K562 (cell line): ENCODE measurements around the gene VWF.

Source experiments
- CTCF ChIP-seq, 3 experiments: IDR thresholded peaks in 2 of 3; conservative IDR thresholded peaks in 1 of 3; 2 replicates each; pipeline ENCODE4 v1.5.1; 2011 to 2012; ENCODE audit warnings: low read length in 3 of 3, mild to moderate bottlenecking in 3 of 3, control low read depth in 2 of 3, improper control_type of control experiment in 1 of 3, inconsistent platforms in 1 of 3, low read depth in 1 of 3, mixed read lengths in 1 of 3, moderate library complexity in 1 of 3; ENCODE audit not compliant: insufficient read depth in 2 of 3
- JUN ChIP-seq, 2 experiments: sonication (generic) in 1 of 2; formaldehyde crosslinking in 1 of 2; IDR thresholded peaks; 2 replicates each; pipeline versions ENCODE4 v1.6.1 to v1.8.0; 2012 to 2022; ENCODE audit warnings: borderline replicate concordance in 2 of 2, mild to moderate bottlenecking in 2 of 2, improper control_type of control experiment in 1 of 2, low read depth in 1 of 2, low read length in 1 of 2, missing genetic modification reagents in 1 of 2
- TAF1 ChIP-seq: IDR thresholded peaks from 2 replicates; pipeline ENCODE4 v1.6.1; 2011; ENCODE audit warnings: mild to moderate bottlenecking, low read length, moderate library complexity; ENCODE audit not compliant: insufficient read depth, control insufficient read depth, severe bottlenecking; ENCODE audit errors: extremely low read depth
- XRCC5 ChIP-seq: fragments of 200-400 bp; formaldehyde crosslinking; IDR thresholded peaks from 2 replicates; pipeline ENCODE4 v1.6.1; 2017; ENCODE audit warnings: low read depth, mild to moderate bottlenecking, low read length

- no peak for TF ChIP-seq TAF1
- TF ChIP-seq JUN (IDR thresholded peaks at IDR 0.05; ENCODE audit: borderline replicate concordance, low read depth, low read length) = no peak
- no peak for TF ChIP-seq JUN (CRISPR knock-in tag; IDR thresholded peaks at IDR 0.05; ENCODE audit: borderline replicate concordance)
- TF ChIP-seq XRCC5 = no peak
- TF ChIP-seq CTCF (IDR thresholded peaks at IDR 0.05 in 2 of 3, conservative IDR thresholded peaks at IDR 0.05 in 1 of 3; ENCODE audit: insufficient read depth in 2 of 3, low read depth in 1 of 3, low read length in 3 of 3) = no peak
Measured at GRCh38 chr12:5972387-5972786, 152.1 kb downstream of the VWF start.
